DND-41 (cell line): ENCODE measurements around the gene SLC10A2.

Source experiments
- CTCF ChIP-seq: IDR thresholded peaks from 2 replicates; pipeline ENCODE4 v1.5.1; 2012; ENCODE audit warnings: borderline replicate concordance, low read length, moderate library complexity, mild to moderate bottlenecking; ENCODE audit not compliant: poor library complexity, severe bottlenecking; ENCODE audit errors: extremely low read depth
- EZH2 ChIP-seq: IDR thresholded peaks from 3 replicates; pipeline ENCODE4 v1.6.1; 2012; ENCODE audit warnings: borderline replicate concordance, low read depth, mild to moderate bottlenecking, moderate library complexity, low read length, inconsistent platforms; ENCODE audit not compliant: severe bottlenecking

- TF ChIP-seq CTCF (no peak), EZH2 (no peak)
Measured at GRCh38 chr13:103007427-103007762, 58.8 kb downstream of the SLC10A2 start.
